ENCODE data around the gene WDR53. TPM values are rescaled to one million over a fixed set of nuclear protein-coding genes. Genes with fewer than 3 reads are reported as not detected.
"Not testable (repeated sequence)": the region's sequence is repeated elsewhere in the genome, so short reads cannot be mapped to it uniquely, and the experiment has no call there.

Gene WDR53
- total RNA-seq, 1 experiment from 2014 or later: 17.8 TPM

DNA sequence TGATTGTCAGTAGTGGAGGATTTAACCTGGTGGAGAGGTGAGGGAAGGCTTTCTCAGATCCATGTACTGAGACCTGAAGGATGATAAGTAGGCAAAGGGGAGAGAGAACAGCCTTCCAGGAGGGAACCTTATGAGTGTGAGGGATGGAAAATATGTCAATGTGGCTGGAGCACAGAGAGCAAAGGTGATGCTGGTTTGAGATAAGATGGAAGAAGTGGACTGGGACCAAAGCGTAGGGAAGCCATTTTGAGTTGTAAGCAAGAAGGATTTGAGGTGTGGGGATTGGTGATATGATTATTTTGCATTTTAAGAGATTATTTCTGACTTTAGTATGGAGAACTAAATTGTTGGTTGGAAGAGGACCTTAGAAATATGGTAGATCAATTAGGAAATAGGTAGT lies 4.0 kb upstream of the WDR53 start:
- BruUV-seq (replicated peaks): no TSS peak
- CTCF ChIA-PET: no interaction called here
- TF ChIP-seq, protein P1, sequence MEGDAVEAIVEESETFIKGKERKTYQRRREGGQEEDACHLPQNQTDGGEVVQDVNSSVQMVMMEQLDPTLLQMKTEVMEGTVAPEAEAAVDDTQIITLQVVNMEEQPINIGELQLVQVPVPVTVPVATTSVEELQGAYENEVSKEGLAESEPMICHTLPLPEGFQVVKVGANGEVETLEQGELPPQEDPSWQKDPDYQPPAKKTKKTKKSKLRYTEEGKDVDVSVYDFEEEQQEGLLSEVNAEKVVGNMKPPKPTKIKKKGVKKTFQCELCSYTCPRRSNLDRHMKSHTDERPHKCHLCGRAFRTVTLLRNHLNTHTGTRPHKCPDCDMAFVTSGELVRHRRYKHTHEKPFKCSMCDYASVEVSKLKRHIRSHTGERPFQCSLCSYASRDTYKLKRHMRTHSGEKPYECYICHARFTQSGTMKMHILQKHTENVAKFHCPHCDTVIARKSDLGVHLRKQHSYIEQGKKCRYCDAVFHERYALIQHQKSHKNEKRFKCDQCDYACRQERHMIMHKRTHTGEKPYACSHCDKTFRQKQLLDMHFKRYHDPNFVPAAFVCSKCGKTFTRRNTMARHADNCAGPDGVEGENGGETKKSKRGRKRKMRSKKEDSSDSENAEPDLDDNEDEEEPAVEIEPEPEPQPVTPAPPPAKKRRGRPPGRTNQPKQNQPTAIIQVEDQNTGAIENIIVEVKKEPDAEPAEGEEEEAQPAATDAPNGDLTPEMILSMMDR (IDR thresholded peaks at IDR 0.05; ENCODE audit: insufficient read depth in 1 of 2, low read depth in 1 of 2, low read length in 1 of 2, severe bottlenecking in 1 of 2, unreplicated experiment in 1 of 2): no peak
- Mint-ChIP-seq H3K9me3 (ENCODE audit: unreplicated experiment) (no peaks in the 10 kb centered on the region), H3K4me1 (ENCODE audit: low read depth, unreplicated experiment) (no peaks in the 10 kb centered on the region), H3K36me3 (ENCODE audit: insufficient read depth, unreplicated experiment) (no peaks in the 10 kb centered on the region), H3K27me3 (ENCODE audit: insufficient read depth, unreplicated experiment) (no peaks in the 10 kb centered on the region), H3K27ac (ENCODE audit: unreplicated experiment) (no peak overlapping the region), H3K4me3 (ENCODE audit: unreplicated experiment) (no peak overlapping the region)
- no peak for DNase-seq
- Histone ChIP-seq H3K36me3 (ENCODE audit: control insufficient read depth, insufficient read depth, low read length) (no peaks in the 10 kb centered on the region), H3K9me3 (no peaks in the 10 kb centered on the region), H3K4me3 (ENCODE audit: low read depth, low read length) (no peak overlapping the region), H3K4me1 (peaks cover 10% of the 10 kb centered on the region), H3K27me3 (replicated peaks; ENCODE audit: control insufficient read depth, insufficient read depth, low read length) (no peaks in the 10 kb centered on the region)
- intact Hi-C loops (cut with micrococcal nuclease; ENCODE audit: unreplicated experiment): no loop called here
- POLR2A ChIA-PET: no interaction called here

DNA sequence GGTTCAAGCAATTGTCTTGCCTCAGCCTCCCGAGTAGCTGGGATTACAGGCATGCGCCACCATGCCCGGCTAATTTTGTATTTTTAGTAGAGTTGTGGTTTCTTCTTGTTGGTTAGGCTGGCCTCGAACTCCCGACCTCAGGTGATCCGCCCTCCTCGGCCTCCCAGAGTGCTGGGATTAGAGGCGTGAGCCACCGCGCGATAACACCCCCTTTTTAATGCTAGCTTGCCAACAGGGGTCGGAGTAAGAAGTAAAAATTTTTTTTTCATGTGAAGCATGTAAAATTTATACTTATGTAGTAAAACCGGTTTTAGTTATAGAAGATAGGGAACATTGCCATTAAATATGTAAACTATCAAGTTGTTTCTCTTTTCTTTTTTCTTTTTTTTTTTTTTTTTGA lies 2.0 kb upstream of the WDR53 start:
- intact Hi-C loops (cut with micrococcal nuclease; ENCODE audit: unreplicated experiment); H3K4me1 Mint-ChIP-seq (ENCODE audit: low read depth, unreplicated experiment); H3K9me3 ChIP-seq; BruUV-seq (replicated peaks); H3K9me3 Mint-ChIP-seq (ENCODE audit: unreplicated experiment); H3K36me3 Mint-ChIP-seq (ENCODE audit: insufficient read depth, unreplicated experiment); POLR2A ChIA-PET; H3K4me3 ChIP-seq (ENCODE audit: low read depth, low read length); H3K36me3 ChIP-seq (ENCODE audit: control insufficient read depth, insufficient read depth, low read length); H3K27ac Mint-ChIP-seq (ENCODE audit: unreplicated experiment); DNase-seq; H3K27me3 Mint-ChIP-seq (ENCODE audit: insufficient read depth, unreplicated experiment); CTCF ChIA-PET; H3K27me3 ChIP-seq (replicated peaks; ENCODE audit: control insufficient read depth, insufficient read depth, low read length); H3K4me1 ChIP-seq: not testable (repeated sequence)
- H3K4me3 Mint-ChIP-seq (ENCODE audit: unreplicated experiment): peak overlapping the region; percentile 83

DNA sequence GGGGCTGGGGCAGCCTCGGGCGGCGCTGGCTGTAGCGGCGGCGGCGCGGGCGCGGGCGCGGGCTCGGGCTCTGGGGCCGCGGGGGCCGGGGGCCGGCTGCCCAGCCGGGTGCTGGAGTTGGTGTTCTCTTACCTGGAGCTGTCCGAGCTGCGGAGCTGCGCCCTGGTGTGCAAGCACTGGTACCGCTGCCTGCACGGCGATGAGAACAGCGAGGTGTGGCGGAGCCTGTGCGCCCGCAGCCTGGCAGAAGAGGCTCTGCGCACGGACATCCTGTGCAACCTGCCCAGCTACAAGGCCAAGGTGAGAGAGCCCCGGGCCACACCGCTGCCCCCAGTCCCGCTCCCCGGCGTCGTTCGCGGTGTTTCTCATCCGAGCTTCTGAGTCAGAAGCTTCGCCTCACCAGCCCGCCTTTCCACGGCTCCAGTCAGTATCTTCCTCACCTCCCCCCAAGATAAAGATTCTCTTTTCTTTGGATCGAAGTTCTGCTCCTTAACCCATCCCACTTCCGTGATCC lies 706 bp upstream of the WDR53 start:
- CTCF ChIA-PET: no interaction called here
- no peaks in the 10 kb centered on the region for H3K9me3 Mint-ChIP-seq (ENCODE audit: unreplicated experiment)
- peaks cover 5% of the 10 kb centered on the region for H3K4me1 Mint-ChIP-seq (ENCODE audit: low read depth, unreplicated experiment)
- Histone ChIP-seq H3K4me1 (peaks cover 10% of the 10 kb centered on the region), H3K36me3 (ENCODE audit: control insufficient read depth, insufficient read depth, low read length) (no peaks in the 10 kb centered on the region), H3K9me3 (no peaks in the 10 kb centered on the region), H3K4me3 (ENCODE audit: low read depth, low read length) (peak overlapping the region; percentile 96), H3K27me3 (replicated peaks; ENCODE audit: control insufficient read depth, insufficient read depth, low read length) (no peaks in the 10 kb centered on the region)
- DNase-seq: peak; percentile 39 to 52
- no peaks in the 10 kb centered on the region for H3K27me3 Mint-ChIP-seq (ENCODE audit: insufficient read depth, unreplicated experiment)
- POLR2A ChIA-PET: interaction anchor here (0.5 to 1.3 kb wide), 7 partner anchors 15 to 895 kb away, joined by 3 to 4 read pairs (median 3); partner anchors contain the start of gene UBXN7
- TF ChIP-seq, protein P1 (IDR thresholded peaks at IDR 0.05; ENCODE audit: insufficient read depth in 1 of 2, low read depth in 1 of 2, low read length in 1 of 2, severe bottlenecking in 1 of 2, unreplicated experiment in 1 of 2): no peak
- H3K4me3 Mint-ChIP-seq (ENCODE audit: unreplicated experiment): peak overlapping the region; percentile 83
- intact Hi-C loops (cut with micrococcal nuclease; ENCODE audit: unreplicated experiment): loop anchor here (5.0 kb wide), 1 partner anchor 82 kb away; no protein-coding TSS in a partner anchor
- no TSS peak for BruUV-seq (replicated peaks)
- peak overlapping the region; percentile 85 for H3K27ac Mint-ChIP-seq (ENCODE audit: unreplicated experiment)
- H3K36me3 Mint-ChIP-seq (ENCODE audit: insufficient read depth, unreplicated experiment): no peaks in the 10 kb centered on the region
